HepG2 (cell line): ENCODE data around the gene TMEM235. TPM values are rescaled to one million over a fixed set of nuclear protein-coding genes. Genes with fewer than 3 reads are reported as not detected.
A peak's percentile ranks its signal among the peaks of the same experiment; 100 is the strongest.

Experiments used
- BORCS8-MEF2B ChIP-seq: sonication (generic); formaldehyde crosslinking; IDR thresholded peaks from 2 replicates; pipeline ENCODE4 v1.8.0; 2022; ENCODE audit warnings: mild to moderate bottlenecking, missing genetic modification reagents
- CSRNP1 ChIP-seq: sonication (generic); formaldehyde crosslinking; IDR thresholded peaks from 2 replicates; pipeline ENCODE4 v1.8.1; 2023; ENCODE audit warnings: mild to moderate bottlenecking, missing genetic modification reagents
- JUN ChIP-seq: sonication (generic); formaldehyde crosslinking; IDR thresholded peaks from 2 replicates; pipeline ENCODE4 v1.4.0; 2020; ENCODE audit warnings: mild to moderate bottlenecking, missing genetic modification reagents
- KAT2B ChIP-seq: fragments of 150-350 bp; IDR thresholded peaks from 2 replicates; pipeline ENCODE4 v1.6.1; 2014; ENCODE audit warnings: low read depth, low read length, borderline replicate concordance
- MED1 ChIP-seq: sonication (generic); formaldehyde crosslinking; IDR thresholded peaks from 2 replicates; pipeline ENCODE4 v1.4.0; 2020; ENCODE audit warnings: missing genetic modification reagents
- SNAPC4 ChIP-seq: sonication (generic); formaldehyde crosslinking; IDR thresholded peaks from 2 replicates; pipeline ENCODE4 v1.4.0; 2020; ENCODE audit warnings: mild to moderate bottlenecking, missing genetic modification reagents
- SOX5 ChIP-seq: IDR thresholded peaks from 2 replicates; pipeline ENCODE4 v1.6.1; 2016; ENCODE audit warnings: borderline replicate concordance
- ZBTB21 ChIP-seq: sonication (generic); formaldehyde crosslinking; IDR thresholded peaks from 2 replicates; pipeline ENCODE4 v1.4.0; 2020; ENCODE audit warnings: missing genetic modification reagents
- ZNF276 ChIP-seq: sonication (generic); formaldehyde crosslinking; IDR thresholded peaks from 2 replicates; pipeline ENCODE4 v1.4.0; 2020; ENCODE audit warnings: mild to moderate bottlenecking, low read depth, missing genetic modification reagents
- ZNF713 ChIP-seq: sonication (generic); formaldehyde crosslinking; IDR thresholded peaks from 2 replicates; pipeline ENCODE4 v1.4.0; 2020; ENCODE audit warnings: mild to moderate bottlenecking, missing genetic modification reagents
- polyA plus RNA-seq, 8 experiments: library from polyadenylated mRNA; depleted of rRNA in 3 of 8; stranded (reverse) in 7 of 8; unstranded in 1 of 8; fragments of >200 nt; fragmentation: Illumina TruSeq in 4 of 8; extraction: Trizol in 4 of 8; gene quantifications; 2 replicates each; pipeline versions ENCODE4 v1.2.1 to v1.2.3, GENCODE V29; 2011 to 2016; ENCODE audit warnings: low read depth in 4 of 8, missing spikeins in 1 of 8, mixed read lengths in 1 of 8; ENCODE audit not compliant: insufficient read depth in 1 of 8
- total RNA-seq, 5 experiments: library from RNA; depleted of rRNA; stranded (reverse); fragments of >200 nt; fragmentation: Illumina TruSeq; extraction: Trizol; gene quantifications; 2 replicates each; pipeline ENCODE4 v1.2.3, GENCODE V29; 2016; ENCODE audit warnings: low read depth in 1 of 5
- TF ChIP-seq, protein P1 (sequence below): sonication (generic); formaldehyde crosslinking; IDR thresholded peaks from 2 replicates; pipeline ENCODE4 v1.5.1; 2020; ENCODE audit warnings: mild to moderate bottlenecking, missing genetic modification reagents, moderate library complexity
- TF ChIP-seq, protein P2 (sequence below): fragments of 450-650 bp; IDR thresholded peaks from 2 replicates; pipeline ENCODE4 v1.6.1; 2017

The TMEM235 gene
- total and polyA plus RNA-seq, 2 of the 13 experiments (the other 11 are each of a cell fraction or from before 2014, with no cell fraction given): not detected

GRCh38 chr17:78263063-78263735 is 31.8 kb downstream of the TMEM235 start (continued):
- TF ChIP-seq, protein P1, sequence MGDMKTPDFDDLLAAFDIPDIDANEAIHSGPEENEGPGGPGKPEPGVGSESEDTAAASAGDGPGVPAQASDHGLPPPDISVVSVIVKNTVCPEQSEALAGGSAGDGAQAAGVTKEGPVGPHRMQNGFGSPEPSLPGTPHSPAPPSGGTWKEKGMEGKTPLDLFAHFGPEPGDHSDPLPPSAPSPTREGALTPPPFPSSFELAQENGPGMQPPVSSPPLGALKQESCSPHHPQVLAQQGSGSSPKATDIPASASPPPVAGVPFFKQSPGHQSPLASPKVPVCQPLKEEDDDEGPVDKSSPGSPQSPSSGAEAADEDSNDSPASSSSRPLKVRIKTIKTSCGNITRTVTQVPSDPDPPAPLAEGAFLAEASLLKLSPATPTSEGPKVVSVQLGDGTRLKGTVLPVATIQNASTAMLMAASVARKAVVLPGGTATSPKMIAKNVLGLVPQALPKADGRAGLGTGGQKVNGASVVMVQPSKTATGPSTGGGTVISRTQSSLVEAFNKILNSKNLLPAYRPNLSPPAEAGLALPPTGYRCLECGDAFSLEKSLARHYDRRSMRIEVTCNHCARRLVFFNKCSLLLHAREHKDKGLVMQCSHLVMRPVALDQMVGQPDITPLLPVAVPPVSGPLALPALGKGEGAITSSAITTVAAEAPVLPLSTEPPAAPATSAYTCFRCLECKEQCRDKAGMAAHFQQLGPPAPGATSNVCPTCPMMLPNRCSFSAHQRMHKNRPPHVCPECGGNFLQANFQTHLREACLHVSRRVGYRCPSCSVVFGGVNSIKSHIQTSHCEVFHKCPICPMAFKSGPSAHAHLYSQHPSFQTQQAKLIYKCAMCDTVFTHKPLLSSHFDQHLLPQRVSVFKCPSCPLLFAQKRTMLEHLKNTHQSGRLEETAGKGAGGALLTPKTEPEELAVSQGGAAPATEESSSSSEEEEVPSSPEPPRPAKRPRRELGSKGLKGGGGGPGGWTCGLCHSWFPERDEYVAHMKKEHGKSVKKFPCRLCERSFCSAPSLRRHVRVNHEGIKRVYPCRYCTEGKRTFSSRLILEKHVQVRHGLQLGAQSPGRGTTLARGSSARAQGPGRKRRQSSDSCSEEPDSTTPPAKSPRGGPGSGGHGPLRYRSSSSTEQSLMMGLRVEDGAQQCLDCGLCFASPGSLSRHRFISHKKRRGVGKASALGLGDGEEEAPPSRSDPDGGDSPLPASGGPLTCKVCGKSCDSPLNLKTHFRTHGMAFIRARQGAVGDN (CRISPR knock-in tag): peak; percentile 95
- TF ChIP-seq SNAPC4 (0 out of 2 replicates have a peak, but pooled peaks have one; percentile 22), MED1 (CRISPR knock-in tag) (peak; percentile 68; the same call in 1 of the 2 replicates), SOX5 (peak; percentile 64), JUN (no peak), KAT2B (no peak), ZBTB21 (CRISPR knock-in tag) (peak; percentile 18; the same call in 1 of the 2 replicates), BORCS8-MEF2B (CRISPR knock-in tag) (no peak; the same call in 1 of the 2 replicates), CSRNP1 (CRISPR knock-in tag) (peak; percentile 88; the same call in 1 of the 2 replicates), ZNF276 (CRISPR knock-in tag) (0 out of 2 replicates have a peak, but pooled peaks have one; percentile 57), ZNF713 (CRISPR knock-in tag) (no peak)
- TF ChIP-seq, protein P2, sequence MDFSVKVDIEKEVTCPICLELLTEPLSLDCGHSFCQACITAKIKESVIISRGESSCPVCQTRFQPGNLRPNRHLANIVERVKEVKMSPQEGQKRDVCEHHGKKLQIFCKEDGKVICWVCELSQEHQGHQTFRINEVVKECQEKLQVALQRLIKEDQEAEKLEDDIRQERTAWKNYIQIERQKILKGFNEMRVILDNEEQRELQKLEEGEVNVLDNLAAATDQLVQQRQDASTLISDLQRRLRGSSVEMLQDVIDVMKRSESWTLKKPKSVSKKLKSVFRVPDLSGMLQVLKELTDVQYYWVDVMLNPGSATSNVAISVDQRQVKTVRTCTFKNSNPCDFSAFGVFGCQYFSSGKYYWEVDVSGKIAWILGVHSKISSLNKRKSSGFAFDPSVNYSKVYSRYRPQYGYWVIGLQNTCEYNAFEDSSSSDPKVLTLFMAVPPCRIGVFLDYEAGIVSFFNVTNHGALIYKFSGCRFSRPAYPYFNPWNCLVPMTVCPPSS: no peak
